HUES64 (cell line): ENCODE results near the gene ARMC8.
A peak's percentile ranks its signal among the peaks of the same experiment; 100 is the strongest.

Experiments
- H3K27ac ChIP-seq: 2 replicates; pipeline ENCODE4 v1.7.0; 2013; ENCODE audit warnings: low read depth, low read length, inconsistent platforms
- H3K27me3 ChIP-seq: 2 replicates; pipeline ENCODE4 v1.6.1; 2013; ENCODE audit warnings: mild to moderate bottlenecking, low read length; ENCODE audit not compliant: insufficient read depth
- H3K36me3 ChIP-seq: 2 replicates; pipeline ENCODE4 v1.6.1; 2013; ENCODE audit warnings: mild to moderate bottlenecking, low read length; ENCODE audit not compliant: insufficient read depth
- H3K4me1 ChIP-seq: 2 replicates; pipeline ENCODE4 v1.6.1; 2013; ENCODE audit warnings: mild to moderate bottlenecking, low read length, moderate library complexity; ENCODE audit not compliant: insufficient read depth
- H3K4me3 ChIP-seq: 2 replicates; pipeline ENCODE4 v1.5.1; 2013; ENCODE audit warnings: mild to moderate bottlenecking, low read length, moderate library complexity
- H3K9ac ChIP-seq: 2 replicates; pipeline ENCODE4 v1.6.1; 2013; ENCODE audit warnings: mild to moderate bottlenecking, low read depth, low read length
- H3K9me3 ChIP-seq: 2 replicates; pipeline ENCODE4 v1.6.1; 2013; ENCODE audit warnings: low read depth, low read length; ENCODE audit not compliant: insufficient read depth
- WGBS: fragments of 150-250, 120-280 bp; methylation state at CpG from one replicate; pipeline ENCODE4 v1.1.7; 2013; ENCODE audit warnings: missing lambda C conversion rate; 5-methylcytosine and 5-hydroxymethylcytosine counted together

Gene ARMC8

DNA sequence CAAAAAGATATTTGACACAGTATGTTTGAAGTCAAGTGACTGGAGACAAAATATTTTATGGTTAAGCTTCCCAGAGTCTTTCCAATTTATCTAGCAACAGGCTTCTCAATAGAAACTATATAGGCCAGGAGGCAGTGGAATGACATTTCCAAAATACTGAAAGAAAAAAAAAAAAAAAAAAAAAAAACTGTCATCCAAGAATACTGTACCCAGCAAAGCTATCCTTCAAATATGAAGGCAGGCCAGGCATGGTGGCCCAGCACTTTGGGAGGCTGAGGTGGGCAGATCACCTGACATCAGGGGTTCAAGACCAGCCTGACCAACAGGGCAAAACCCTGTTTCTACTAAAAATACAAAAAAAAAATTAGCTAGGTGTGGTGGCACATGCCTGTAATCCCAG is 121.7 kb downstream of the ARMC8 start:
- Histone ChIP-seq H3K27ac (no peak overlapping the region), H3K4me1 (no peaks in the 10 kb centered on the region), H3K9ac (no peak overlapping the region), H3K27me3 (no peaks in the 10 kb centered on the region), H3K4me3 (no peak overlapping the region), H3K36me3 (no peaks in the 10 kb centered on the region), H3K9me3 (peaks cover 14% of the 10 kb centered on the region)

DNA sequence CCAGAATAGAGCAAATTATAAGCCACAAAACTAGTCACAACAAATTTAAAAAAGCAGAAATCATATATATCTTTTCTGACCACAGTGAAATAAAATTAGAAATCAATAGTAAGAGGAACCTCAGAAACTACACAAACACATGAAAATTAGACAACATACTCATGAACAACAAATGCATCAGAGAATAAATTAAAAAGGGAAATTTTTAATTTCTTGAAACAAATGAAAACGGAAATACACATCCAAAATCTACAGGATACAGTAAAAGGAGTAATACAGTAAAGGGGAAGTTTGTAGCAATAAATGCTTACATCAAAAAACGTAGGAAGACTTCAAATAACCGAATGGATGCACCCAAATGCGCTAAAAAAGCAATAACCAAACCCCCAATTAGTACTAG is 123.4 kb downstream of the ARMC8 start:
- Histone ChIP-seq H3K27ac (no peak overlapping the region), H3K4me3 (no peak overlapping the region), H3K36me3 (no peaks in the 10 kb centered on the region), H3K4me1 (no peaks in the 10 kb centered on the region), H3K9ac (no peak overlapping the region), H3K9me3 (peaks cover 14% of the 10 kb centered on the region), H3K27me3 (no peaks in the 10 kb centered on the region)
- no CpG with 5 or more reads among the region's 4 CpGs for WGBS

DNA sequence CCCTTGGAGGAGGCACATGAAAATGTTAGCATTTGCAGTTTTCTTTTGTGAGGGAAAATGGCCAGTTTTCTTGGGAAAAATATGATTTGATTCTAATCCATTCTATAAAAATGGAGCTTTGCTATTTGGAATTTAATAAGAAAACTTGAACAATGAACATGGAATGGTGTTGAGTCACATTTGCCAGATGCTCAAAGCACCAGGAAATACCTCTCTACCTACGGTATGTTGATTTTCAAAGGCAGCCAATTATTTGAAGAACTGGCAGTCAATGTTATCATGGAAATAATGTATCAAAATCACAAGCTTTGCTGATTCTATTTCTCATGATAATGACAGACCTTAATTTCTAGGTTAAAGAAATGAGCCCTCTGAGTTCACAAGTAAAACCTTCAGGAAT is 127.7 kb downstream of the ARMC8 start:
- Histone ChIP-seq H3K4me1 (no peaks in the 10 kb centered on the region), H3K27me3 (no peaks in the 10 kb centered on the region), H3K9me3 (no peaks in the 10 kb centered on the region), H3K36me3 (no peaks in the 10 kb centered on the region), H3K9ac (no peak overlapping the region), H3K27ac (no peak overlapping the region), H3K4me3 (no peak overlapping the region)
- WGBS: no CpG with 5 or more reads among the region's 1 CpG

DNA sequence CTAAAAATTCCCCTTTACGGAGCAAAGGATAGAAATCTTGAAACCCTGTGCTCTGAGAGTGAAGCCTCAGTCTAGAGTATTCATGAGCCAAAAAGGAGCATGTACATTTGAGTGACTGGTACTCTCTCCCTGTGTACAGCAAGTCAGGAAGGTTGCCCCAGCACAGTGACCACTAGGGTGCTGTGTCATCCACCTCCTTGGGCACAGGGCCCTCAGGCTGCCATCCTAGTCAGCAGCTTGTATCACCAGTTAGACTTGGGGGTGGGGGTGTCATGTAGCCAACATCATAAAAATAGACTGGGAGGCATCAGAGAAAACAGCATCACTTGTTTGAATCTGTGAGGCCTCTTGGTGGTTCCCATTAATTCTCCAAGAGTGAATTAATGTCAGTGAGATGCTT is 130.6 kb downstream of the ARMC8 start:
- 80% methylated on average over 1 of the region's 1 CpG for WGBS
- H3K4me3 ChIP-seq: no peak overlapping the region
- no peaks in the 10 kb centered on the region for H3K27me3 ChIP-seq
- H3K9ac ChIP-seq: no peak overlapping the region
- H3K36me3 ChIP-seq: no peaks in the 10 kb centered on the region
- H3K9me3 ChIP-seq: no peaks in the 10 kb centered on the region
- H3K27ac ChIP-seq: no peak overlapping the region
- peaks cover 8% of the 10 kb centered on the region; the same call in 1 of the 2 replicates for H3K4me1 ChIP-seq

DNA sequence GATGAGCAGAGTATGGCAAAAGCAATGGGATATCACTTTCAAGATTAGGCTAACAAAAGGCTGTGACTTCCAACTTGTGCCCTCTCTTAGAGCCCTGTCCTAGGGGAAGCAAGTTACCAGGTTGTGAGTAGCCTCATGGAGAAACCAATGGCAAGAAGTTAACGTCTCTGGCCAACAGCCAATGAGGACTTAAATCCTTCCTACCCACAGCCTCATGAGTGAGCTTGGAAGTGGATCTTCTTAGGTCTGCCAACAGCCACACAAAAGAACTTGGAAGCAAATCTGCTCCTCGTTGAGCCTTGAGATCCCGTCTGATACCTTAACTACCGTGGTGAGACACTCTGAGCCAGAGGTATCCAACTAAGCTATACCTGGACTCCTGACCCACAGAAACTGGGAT is 136.9 kb downstream of the ARMC8 start:
- Histone ChIP-seq H3K4me3 (no peak overlapping the region), H3K27me3 (peaks cover 5% of the 10 kb centered on the region; the same call in 1 of the 2 replicates), H3K4me1 (peaks cover 16% of the 10 kb centered on the region), H3K27ac (no peak overlapping the region), H3K9me3 (no peaks in the 10 kb centered on the region), H3K36me3 (no peaks in the 10 kb centered on the region), H3K9ac (no peak overlapping the region)
- 93% methylated on average over 4 of the region's 4 CpGs for WGBS

DNA sequence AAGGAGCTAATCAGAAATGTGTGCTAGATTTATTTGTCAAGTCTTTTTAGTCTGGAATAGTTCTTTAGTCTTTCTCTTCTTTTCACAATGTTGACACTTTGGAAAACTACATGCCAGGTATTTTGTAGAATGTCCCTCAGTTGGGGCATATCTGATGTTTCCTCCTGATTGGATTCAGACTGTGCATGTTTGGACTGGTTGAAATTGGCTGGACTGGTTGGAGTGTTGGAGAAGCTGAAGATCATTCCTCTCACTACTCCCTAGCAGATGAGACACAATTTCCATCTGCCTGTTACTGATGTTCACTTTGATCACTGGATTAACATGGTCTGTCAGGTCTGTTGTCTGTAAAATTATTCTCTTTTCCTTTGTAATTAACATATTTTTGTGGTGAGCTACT is 138.9 kb downstream of the ARMC8 start:
- Histone ChIP-seq H3K27me3 (peaks cover 5% of the 10 kb centered on the region; the same call in 1 of the 2 replicates), H3K4me1 (peaks cover 17% of the 10 kb centered on the region), H3K27ac (no peak overlapping the region), H3K4me3 (no peak overlapping the region), H3K36me3 (no peaks in the 10 kb centered on the region), H3K9ac (no peak overlapping the region), H3K9me3 (no peaks in the 10 kb centered on the region)

DNA sequence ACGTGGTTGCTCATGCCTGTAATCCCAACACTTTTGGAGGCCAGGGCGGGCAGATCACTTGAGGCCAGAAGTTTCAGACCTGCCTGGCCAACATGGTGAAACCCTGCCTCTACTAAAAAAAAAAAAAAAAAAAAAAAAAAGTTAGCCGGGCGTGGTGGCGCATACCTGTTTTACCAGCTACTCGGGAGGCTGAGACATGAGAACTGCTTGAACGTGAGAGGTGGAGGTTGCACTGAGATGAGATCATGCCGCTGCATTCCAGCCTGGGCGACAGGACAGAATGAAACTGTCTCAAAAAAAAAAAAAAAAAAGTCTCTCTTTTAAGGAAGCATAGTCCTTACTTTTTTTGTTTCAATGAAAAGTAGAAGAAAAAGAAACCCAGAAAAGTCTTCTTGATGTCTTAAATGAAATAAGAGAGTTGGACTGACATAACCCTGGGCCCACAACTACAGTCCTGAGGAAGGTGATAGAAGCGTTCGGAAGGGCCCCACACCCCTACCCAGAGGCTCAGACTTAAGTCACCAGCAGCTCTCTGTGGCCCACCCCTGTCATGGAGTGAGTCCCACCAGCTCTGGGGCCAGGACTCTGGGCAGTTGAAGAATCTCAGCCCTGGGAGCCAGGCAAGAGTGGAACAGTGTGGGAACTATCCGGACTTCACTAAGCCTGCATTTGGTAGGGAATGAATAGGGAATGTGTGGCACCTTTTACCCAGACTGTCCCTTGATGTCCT is 139.9 kb downstream of the ARMC8 start:
- H3K4me1 ChIP-seq: peaks cover 13% of the 10 kb centered on the region
- H3K27me3 ChIP-seq: peaks cover 5% of the 10 kb centered on the region; the same call in 1 of the 2 replicates
- no peak overlapping the region for H3K27ac ChIP-seq
- no peaks in the 10 kb centered on the region for H3K36me3 ChIP-seq
- 94% methylated on average over 12 of the region's 12 CpGs for WGBS
- H3K9me3 ChIP-seq: no peaks in the 10 kb centered on the region
- no peak overlapping the region for H3K9ac ChIP-seq
- H3K4me3 ChIP-seq: no peak overlapping the region

DNA sequence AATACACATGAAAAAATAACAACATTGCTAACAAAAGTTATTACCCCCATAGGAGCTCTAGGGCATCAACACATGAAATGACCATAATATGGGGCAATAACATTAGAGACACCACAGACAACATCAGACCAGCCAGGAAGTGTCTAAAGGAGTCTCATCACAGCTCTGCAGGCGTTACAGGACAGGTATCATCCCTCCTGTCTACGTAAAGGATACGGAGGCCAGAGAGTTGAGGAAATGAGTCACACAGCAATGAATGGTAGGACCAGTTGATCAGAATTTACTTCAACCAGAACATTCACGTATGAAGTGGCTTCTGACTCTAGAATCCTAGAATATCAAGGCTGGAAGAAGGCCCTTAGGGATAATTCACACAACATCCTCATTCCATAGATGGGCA is 140.7 kb downstream of the ARMC8 start:
- 84% methylated on average over 4 of the region's 4 CpGs for WGBS
- Histone ChIP-seq H3K9me3 (no peaks in the 10 kb centered on the region), H3K4me1 (peaks cover 8% of the 10 kb centered on the region), H3K27ac (no peak overlapping the region), H3K4me3 (no peak overlapping the region), H3K9ac (no peak overlapping the region), H3K27me3 (peaks cover 5% of the 10 kb centered on the region; the same call in 1 of the 2 replicates), H3K36me3 (no peaks in the 10 kb centered on the region)

DNA sequence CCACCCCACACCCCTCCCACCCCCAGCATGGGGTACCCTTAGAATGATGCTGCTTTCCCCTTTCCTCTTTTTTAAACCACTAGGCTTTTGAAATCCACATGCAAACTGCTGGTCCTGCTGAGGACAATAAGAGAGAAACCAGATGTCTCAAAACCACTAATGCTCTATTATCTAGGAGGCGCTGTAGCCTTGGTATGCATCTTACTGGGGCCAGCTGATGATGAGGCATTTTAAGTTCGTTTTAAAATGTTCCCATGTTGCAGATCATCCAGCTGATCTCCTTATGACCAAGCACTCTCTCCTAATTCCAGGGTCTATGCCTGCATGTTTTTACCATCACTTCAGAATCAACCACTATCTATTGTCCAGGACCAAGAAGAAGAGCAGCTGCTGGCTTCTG is 141.2 kb downstream of the ARMC8 start:
- peaks cover 5% of the 10 kb centered on the region; the same call in 1 of the 2 replicates for H3K27me3 ChIP-seq
- H3K27ac ChIP-seq: no peak overlapping the region
- H3K9ac ChIP-seq: no peak overlapping the region
- no peaks in the 10 kb centered on the region for H3K9me3 ChIP-seq
- H3K4me3 ChIP-seq: no peak overlapping the region
- no peaks in the 10 kb centered on the region for H3K36me3 ChIP-seq
- H3K4me1 ChIP-seq: peaks cover 8% of the 10 kb centered on the region
- WGBS: 67% methylated on average over 2 of the region's 2 CpGs

DNA sequence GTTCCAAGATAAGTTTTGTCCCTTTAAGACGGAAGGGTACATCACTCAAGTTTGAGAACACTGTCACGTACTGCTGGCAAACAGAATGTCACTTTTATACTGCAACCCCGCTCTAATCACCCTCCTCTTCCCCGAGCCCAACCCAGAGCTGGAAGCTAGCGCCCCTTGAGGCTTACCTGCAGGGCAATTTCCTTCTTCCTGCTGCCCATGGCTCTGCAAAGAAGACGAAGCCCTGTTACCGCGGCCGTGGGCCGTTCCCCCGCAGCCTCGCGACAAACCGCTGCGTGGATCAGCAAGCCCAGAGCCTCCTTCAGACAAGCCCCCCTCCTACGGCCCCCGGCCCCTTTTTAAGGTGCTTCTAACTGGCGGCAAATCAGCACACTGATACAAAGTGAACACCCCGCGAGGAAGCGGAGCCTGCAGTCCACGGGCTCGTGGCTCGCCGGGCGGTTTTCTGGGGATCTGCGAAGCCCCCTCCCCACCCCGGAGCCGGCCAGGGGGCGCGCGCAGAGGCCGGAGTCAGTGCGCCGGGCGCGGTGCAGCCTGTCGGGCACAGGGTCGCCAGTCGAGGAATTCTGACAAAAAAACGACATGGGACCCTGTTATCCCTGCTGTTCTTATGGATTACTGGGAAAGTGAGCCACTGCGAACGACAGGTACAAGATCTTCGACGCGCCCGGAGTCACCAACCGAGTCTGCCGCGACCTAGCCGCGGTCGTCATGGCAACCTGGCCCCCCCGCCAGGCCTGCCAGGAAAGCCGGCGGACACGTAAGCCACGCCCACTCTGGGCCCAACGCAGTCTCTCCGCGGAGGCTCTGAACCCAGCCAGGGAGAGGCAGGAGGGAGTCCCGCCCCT is 142.3 kb downstream of the ARMC8 start, which contains the start of gene NME9:
Gene NME9 (minus strand): TSS at position 725 of the 857 bp plus-strand sequence. CDS start 516 bp downstream, at position 209.
- Histone ChIP-seq H3K27me3 (peaks cover 5% of the 10 kb centered on the region; the same call in 1 of the 2 replicates), H3K9ac (peak within 1 kb of the TSS; percentile 25), H3K36me3 (no peaks in the 10 kb centered on the region), H3K4me1 (peaks cover 8% of the 10 kb centered on the region), H3K27ac (no peak within 1 kb of the TSS), H3K9me3 (no peaks in the 10 kb centered on the region), H3K4me3 (peak within 1 kb of the TSS; percentile 63)
- 1% methylated on average over 62 of the region's 62 CpGs for WGBS

DNA sequence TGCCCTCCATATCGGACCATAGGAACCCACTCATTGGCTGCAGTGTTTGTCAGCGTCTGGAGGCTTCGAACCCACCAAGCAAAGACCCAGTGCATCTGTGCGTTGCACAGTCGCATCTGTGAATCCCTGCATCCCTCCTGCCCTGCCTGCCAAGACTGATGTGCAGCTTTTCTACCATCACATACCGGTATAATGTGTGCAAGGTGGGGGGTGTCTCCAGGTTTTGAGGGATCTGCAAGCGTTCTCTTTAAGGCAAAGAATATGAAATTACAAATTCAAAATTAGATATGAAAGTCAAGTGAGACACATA is 142.8 kb downstream of the ARMC8 start:
- Histone ChIP-seq H3K9me3 (no peaks in the 10 kb centered on the region), H3K9ac (no peak overlapping the region), H3K4me1 (peaks cover 8% of the 10 kb centered on the region), H3K36me3 (no peaks in the 10 kb centered on the region), H3K4me3 (peak overlapping the region; percentile 63), H3K27me3 (peaks cover 5% of the 10 kb centered on the region; the same call in 1 of the 2 replicates), H3K27ac (no peak overlapping the region)
- WGBS: 0% methylated on average over 5 of the region's 7 CpGs
